Stimulated activated CD8-positive, alpha-beta memory T cell treated with anti-CD3 and anti-CD28 coated beads, Interleukin-2, amount 100 ng/mL, for 1 hour (primary cell): ENCODE data around the gene TRAPPC11.

Experiments used
- DNase-seq, 2 donors: peaks; one replicate each; pipeline ENCODE4 v3.0.0-alpha.2; 2020; ENCODE audit warnings: low read depth in 2 of 2

Gene TRAPPC11

GRCh38 chr4:183637461-183637860 is 21.6 kb upstream of the TRAPPC11 start:
- DNase-seq, result no peak

DNA sequence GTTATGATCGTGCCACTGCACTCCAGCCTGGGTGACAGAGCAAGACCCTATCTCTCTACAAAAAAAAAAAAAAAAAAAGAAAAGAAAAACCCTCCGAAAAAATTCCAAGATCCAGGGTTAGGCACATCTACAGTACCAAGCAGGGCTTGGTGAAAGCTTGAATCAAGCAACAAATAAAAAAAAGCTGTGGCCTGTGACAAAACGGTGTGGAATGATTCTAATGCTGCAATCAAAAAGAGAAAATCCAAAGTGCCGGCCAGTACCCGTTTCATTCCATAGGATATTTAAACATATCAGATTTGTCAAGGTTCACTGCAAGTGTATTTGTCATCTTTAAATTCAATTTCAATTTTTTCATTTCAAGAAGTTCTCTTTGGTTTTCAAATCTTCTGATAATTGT is 20.7 kb upstream of the TRAPPC11 start:
- DNase-seq, result no peak

DNA sequence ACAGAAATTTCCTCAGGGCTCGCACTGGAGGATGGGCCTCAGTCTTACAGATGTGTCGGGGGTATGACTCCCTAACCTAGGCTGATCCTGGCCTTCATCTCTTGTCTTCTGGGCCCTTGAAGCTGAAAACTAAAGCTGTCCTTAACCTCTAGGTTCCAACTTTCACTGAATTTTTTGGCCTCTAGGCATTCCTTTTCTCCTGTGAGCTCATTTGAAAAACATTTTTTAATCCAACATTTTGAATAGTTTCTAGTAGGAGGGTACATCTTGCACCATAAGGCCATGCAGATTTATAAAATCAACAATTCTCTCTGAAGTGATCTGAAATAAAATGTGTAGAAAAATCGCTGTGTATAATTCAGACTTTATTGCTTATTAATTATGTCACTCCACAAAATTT is 19.8 kb upstream of the TRAPPC11 start:
- no peak for DNase-seq

- DNase-seq, result no peak
These were observed 13.8 kb upstream of the TRAPPC11 start for GRCh38 chr4:183645326-183645725.

- DNase-seq, result no peak
These were observed 1.5 kb upstream of the TRAPPC11 start for GRCh38 chr4:183657564-183657963.

DNA sequence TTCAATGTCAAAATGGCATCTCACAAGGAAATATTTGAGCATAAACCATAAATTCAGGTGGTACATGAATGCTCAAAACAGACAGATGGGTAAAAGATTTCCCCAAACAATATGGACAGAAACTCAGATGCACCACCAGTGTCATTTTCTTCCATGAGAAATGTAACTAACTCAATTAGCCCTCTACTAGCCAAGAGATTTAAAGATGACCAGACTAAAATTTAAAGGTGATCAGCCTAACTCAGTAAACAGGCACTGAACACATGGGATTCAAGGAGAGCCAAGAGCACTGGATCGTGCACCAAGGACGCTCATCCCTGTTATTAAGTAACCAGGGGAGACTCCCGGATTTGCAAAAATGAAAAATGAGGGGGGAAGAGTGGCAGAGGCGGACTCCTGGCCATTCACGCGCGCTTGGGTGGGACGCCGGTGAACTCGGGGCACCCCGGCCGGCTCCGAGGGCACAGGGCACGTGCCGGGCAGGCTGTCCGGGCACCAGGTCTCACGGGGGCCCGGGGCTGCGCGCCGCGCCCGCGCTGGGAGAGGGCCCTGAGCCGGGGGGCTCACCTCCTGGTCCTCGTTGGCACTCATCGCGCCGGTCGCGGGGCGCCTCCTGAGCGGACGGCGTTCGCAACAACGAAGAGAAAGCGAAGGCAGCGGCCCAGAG is 598 bp upstream of the TRAPPC11 start:
- DNase-seq, result peak in 1 of 2 donors; percentile 0

- DNase-seq, result no peak
These were observed 764 bp downstream of the TRAPPC11 start for GRCh38 chr4:183659872-183660242.

DNA sequence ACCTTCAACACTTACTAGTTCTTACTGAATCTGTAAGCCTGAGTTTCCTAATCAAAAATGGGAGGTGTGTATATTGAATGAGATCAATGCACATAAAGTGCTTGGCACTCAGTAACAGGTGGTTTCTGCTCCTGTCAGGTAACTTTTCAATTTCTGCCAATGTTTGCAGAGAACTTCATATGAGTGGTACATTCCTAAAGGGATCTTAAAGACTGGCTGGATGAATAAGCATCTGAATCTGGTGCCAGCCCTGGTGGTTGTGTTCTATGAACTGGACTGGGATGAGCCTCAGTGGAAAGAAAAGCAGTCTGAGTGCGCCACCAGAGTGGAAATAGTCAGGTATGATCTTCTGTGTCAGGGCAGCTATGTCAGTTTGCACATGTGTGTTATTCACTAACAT is 7.0 kb downstream of the TRAPPC11 start:
- no peak for DNase-seq

DNA sequence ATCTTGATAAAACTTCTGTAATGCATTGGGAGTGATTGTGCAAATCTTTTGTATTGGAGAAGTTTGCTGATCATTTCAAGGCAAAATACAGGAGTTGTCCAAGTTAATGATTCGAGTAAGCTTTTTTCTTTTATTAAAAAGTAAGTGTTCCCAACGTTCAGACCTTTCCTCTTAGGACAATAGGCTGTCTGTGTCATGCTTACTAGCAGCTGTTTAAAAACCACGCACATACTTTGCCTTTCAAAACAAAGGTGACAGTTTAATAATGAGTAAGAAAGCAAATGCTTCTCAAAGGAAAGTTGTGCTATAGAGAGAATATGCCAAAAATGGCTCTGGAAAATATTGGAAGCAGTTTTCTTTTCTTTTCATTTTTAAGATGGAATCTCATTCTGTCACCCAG is 11.2 kb downstream of the TRAPPC11 start:
- DNase-seq, result no peak

GRCh38 chr4:183670960-183671555 is 12.0 kb downstream of the TRAPPC11 start:
- no peak for DNase-seq

- DNase-seq, result no peak
These were observed 15.1 kb downstream of the TRAPPC11 start for GRCh38 chr4:183674153-183674552.

DNA sequence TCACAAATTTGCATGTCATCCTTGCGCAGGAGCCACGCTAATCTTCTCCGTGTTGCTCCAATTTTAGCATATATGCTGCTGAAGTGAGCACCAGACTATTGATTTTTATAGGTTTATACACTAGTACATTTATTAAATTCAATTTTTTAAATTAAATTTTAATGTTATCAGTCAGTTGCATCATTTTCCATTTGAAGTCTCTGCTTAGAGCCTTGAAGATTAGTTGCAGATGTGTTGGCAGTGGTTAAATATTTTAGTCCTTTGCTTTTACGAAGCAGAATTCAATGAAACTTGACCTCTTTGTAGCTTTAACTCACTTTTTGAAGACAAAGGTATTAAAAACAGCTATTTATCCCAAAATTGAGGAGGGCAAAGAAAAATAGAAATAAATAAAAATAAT is 16.5 kb downstream of the TRAPPC11 start:
- DNase-seq, result no peak

DNA sequence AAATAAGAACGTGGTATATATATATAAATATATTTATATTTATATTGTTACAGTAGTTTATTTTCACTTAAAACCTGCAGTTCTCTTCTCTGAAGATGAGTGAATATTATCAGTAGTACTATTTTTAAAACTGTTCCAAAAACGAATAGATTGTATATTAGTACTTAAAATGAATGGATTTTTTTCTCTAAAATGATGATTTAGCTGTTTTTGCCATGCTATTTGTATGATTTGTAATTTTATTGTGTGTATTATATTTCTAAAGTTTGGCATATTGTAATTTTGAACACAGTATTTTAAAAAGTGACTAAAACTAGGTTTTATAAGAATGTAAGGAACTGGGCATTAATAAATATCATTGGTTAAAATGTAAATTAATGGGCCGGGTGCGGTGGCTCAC is 22.0 kb downstream of the TRAPPC11 start:
- DNase-seq, result no peak

GRCh38 chr4:183686461-183686860 is 27.4 kb downstream of the TRAPPC11 start:
- no peak for DNase-seq

DNA sequence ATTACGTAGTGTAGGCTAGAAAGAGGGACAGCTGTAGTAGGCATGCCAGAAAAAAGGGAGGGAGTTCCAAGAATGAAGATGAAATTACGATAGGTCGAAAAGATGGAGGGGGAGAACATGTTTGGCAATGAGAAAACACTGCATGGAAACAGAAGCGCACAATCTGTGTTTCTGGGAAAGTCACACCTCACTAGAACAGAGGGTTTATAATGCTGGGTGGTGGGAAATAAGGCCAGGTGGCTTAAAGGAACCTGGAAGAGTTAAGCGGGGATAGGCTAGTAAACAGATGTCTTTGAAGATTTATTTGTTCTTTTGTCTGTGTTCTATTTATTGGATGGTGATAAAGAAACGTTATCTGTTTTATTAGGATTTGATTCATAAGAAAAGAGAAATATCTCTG is 29.1 kb downstream of the TRAPPC11 start:
- no peak for DNase-seq

DNA sequence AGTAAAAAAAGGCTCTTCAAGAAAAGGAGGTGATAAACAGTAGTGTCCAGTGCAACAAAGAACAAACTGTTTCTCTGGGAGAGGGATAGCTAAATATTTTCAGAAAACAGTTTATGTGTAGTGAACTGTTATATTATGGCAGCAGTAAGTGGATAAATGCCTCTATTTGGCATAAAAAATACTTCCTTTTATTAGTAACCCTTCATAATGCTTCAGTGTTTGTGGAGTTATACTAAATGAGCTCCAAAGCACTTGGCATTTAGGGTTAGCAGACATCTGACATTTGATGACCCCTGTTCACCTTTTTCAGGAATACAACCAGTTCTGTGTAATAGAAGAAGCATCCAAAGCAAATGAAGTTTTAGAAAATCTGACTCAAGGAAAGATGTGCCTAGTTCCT is 31.9 kb downstream of the TRAPPC11 start:
- no peak for DNase-seq

DNA sequence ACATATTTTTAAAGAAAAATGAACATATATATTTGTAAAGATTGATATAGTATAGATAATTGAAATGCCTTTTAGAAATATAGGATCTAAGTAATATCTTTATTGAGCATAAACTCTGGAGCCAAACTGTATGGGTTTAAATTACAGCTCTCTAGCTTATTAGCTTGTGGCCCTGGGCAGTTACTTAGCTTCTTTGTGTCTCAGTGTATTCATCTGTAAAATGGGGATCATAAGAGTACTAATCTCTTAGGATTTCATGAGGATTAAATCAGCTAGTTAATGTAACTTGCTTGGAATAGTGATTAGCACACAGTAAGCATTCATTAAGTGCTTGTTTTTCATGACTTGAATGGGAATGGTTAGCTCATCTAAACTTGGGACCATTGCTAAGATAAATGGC is 32.8 kb downstream of the TRAPPC11 start:
- no peak for DNase-seq

DNA sequence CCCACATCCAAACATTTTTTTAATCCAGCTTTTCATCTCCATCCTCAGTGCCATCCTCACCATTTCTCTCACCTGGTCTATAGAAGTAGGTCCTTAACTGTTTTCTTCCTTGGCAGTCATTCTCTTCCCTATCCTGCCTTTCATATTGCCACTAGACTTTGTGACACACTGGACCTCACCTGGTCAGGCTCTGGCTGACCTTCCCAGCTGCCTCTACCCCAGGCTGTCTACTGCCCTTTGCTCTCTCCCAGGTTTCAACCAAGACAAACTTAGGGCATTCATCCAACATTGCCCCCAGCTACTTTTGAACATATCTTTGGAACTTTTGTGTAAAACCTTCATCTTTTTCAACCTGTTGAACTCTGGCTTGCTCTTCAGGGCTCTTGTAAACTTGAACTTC is 39.8 kb downstream of the TRAPPC11 start:
- DNase-seq, result no peak

GRCh38 chr4:183700407-183700806 is 41.3 kb downstream of the TRAPPC11 start:
- DNase-seq, result no peak

GRCh38 chr4:183702492-183702891 is 43.4 kb downstream of the TRAPPC11 start:
- no peak for DNase-seq

GRCh38 chr4:183714626-183715025 is 55.5 kb downstream of the TRAPPC11 start:
- DNase-seq, result no peak

DNA sequence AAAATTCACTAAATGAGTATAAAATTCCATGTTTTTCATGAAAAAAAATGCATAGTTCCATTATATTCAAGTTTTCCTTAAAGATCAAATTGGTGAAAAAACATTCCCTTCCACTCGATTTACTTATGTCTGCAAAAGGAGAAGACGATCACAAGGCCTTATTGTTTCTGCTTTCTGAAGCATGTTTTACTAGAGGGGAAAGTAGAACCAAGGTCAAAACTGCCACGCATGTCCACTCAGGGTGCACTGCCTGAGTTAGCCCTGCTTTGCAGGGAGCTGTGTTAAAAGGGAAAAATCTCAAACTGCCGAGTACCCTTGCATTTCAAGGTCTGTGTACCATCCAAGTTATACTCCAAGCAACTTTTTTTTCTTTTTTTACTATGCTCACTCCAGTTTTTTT is 57.2 kb downstream of the TRAPPC11 start:
- DNase-seq, result no peak

GRCh38 chr4:183718876-183719275 is 59.8 kb downstream of the TRAPPC11 start:
- DNase-seq, result no peak
